HL-60 (cell line): ENCODE results near the gene ZBTB24.

ENCODE experiments used
- CTCF ChIP-seq: IDR thresholded peaks from one replicate; pipeline ENCODE4 v1.5.1; 2011; ENCODE audit warnings: low read length, control low read depth, inconsistent platforms; ENCODE audit not compliant: insufficient read depth
- GABPA ChIP-seq: IDR thresholded peaks from 2 replicates; pipeline ENCODE4 v1.6.1; 2012; ENCODE audit warnings: low read depth
- POLR2AphosphoS5 ChIP-seq: IDR thresholded peaks from 2 replicates; pipeline ENCODE4 v1.6.1; 2012; ENCODE audit warnings: low read depth
- REST ChIP-seq: IDR thresholded peaks from 2 replicates; pipeline ENCODE4 v1.6.1; 2012; ENCODE audit warnings: low read depth; ENCODE audit not compliant: insufficient replicate concordance
- SPI1 ChIP-seq: IDR thresholded peaks from 2 replicates; pipeline ENCODE4 v1.6.1; 2012; ENCODE audit warnings: low read depth, mild to moderate bottlenecking, borderline replicate concordance

- TF ChIP-seq SPI1 (no peak), CTCF (no peak), POLR2AphosphoS5 (no peak), REST (no peak), GABPA (no peak)
Observed at GRCh38 chr6:109496036-109496772, 13.2 kb upstream of the ZBTB24 start.
